Adrenal gland (tissue), 12 donors: Measurements from ENCODE around the gene QRICH2. TPM values are rescaled to one million over a fixed set of nuclear protein-coding genes. Genes with fewer than 3 reads are reported as not detected.

Experiments used
- DNase-seq, 7 donors: peaks; one replicate each; pipeline ENCODE4 v3.0.0-alpha.2; 2019 to 2020
- H3K27ac ChIP-seq, 5 donors: fragments of 200-600 bp; sonication (generic) in 4 of 5; 1 replicate in 3 of 5; 2 replicates in 2 of 5; pipeline versions ENCODE4 v1.5.1 to v1.8.0; 2016 to 2020; ENCODE audit warnings: mild to moderate bottlenecking in 1 of 5
- H3K27me3 ChIP-seq: fragments of 200-600 bp; 2 replicates; pipeline ENCODE4 v1.8.0; 2021
- H3K36me3 ChIP-seq, 2 donors: fragments of 200-600 bp; replicated peaks in 1 of 2; 1 replicate in 1 of 2; 2 replicates in 1 of 2; pipeline versions ENCODE4 v1.5.1 to v1.8.0; 2018 to 2022
- H3K4me1 ChIP-seq, 2 donors: fragments of 200-600 bp; replicated peaks in 1 of 2; 1 replicate in 1 of 2; 2 replicates in 1 of 2; pipeline versions ENCODE4 v1.5.1 to v1.8.0; 2018 to 2021
- H3K4me3 ChIP-seq, 4 donors: fragments of 200-600 bp; sonication (generic) in 3 of 4; one replicate each; pipeline ENCODE4 v1.5.1; 2016 to 2018
- H3K9me3 ChIP-seq, 3 donors: fragments of 200-600 bp; sonication (generic) in 1 of 3; replicated peaks in 1 of 3; 1 replicate in 2 of 3; 2 replicates in 1 of 3; pipeline versions ENCODE4 v1.5.1 to v1.8.0; 2016 to 2021
- CTCF ChIP-seq, 6 experiments: fragments of 450-650 bp in 4 of 6; fragments of 200-600 bp in 2 of 6; sonication (generic) in 1 of 6; IDR thresholded peaks; 1 replicate in 5 of 6; 2 replicates in 1 of 6; pipeline versions ENCODE4 v1.5.1 to v1.8.0; 2016 to 2021; ENCODE audit warnings: antibody characterized with exemption in 6 of 6, mild to moderate bottlenecking in 2 of 6, moderate library complexity in 1 of 6
- POLR2A ChIP-seq, 2 donors: fragments of 450-650 bp; IDR thresholded peaks; one replicate each; pipeline ENCODE4 v1.6.1; 2017; ENCODE audit warnings: antibody characterized with exemption in 2 of 2, mild to moderate bottlenecking in 2 of 2, moderate library complexity in 1 of 2
- WGBS, 4 donors: extraction: QIAGEN DNeasy Blood & Tissue Kit in 2 of 4; methylation state at CpG; one replicate each; pipeline versions ENCODE4 v1.1.5 to v1.1.7; 2013 to 2017; 5-methylcytosine and 5-hydroxymethylcytosine counted together
- intact Hi-C, 2 donors: fragments of 100-400 bp; cut with DNase I; formaldehyde crosslinking; loops; one replicate each; pipeline versions ENCODE4 v1.14.1 to v1.15.0; 2022 to 2023
- polyA plus RNA-seq, 3 donors: library from polyadenylated mRNA; stranded (reverse); fragments of 200-250 nt in 2 of 3; fragments of 350-450 nt in 1 of 3; fragmentation: Illumina TruSeq in 1 of 3; extraction: RNeasy Lipid Tissue Mini Kit (QIAGEN cat#74804) in 1 of 3; gene quantifications; one replicate each; pipeline ENCODE4 v1.2.3, GENCODE V29; 2013 to 2014
- total RNA-seq, 9 donors: library from RNA; depleted of rRNA in 4 of 9; stranded (reverse); fragments of >200 nt in 4 of 9; fragments of 120-200 nt in 1 of 9; fragmentation: NEBNext Ultra II Directional in 1 of 9; extraction: Animal tissue kit (Norgen Biotek cat#: 25700) in 1 of 9; gene quantifications; one replicate each; pipeline versions ENCODE4 v1.1.0 to v1.2.4, GENCODE V29; 2013 to 2023
- donor health status: healthy with polysubstance abuse.
- donor health status: Bipolar disorder and iron deficiency.
- donor health status: DM: yes; HTN: yes; CAD: no.
- donor health status: DM: no; HTN: no; CAD: no.
- donor health status: DM: no; HTN: no; CAD: no.
- donor health status: DM: yes; HTN: yes; CAD: no.

Gene QRICH2
- total and polyA plus RNA-seq, 12 donors: 0.09 to 14.2 (median 1.4) TPM

GRCh38 chr17:76264755-76265623 is 43.1 kb downstream of the QRICH2 start, which contains the start of gene UBALD2:
Gene UBALD2, plus strand, starts transcription at chr17:76265348. Its CDS starts 158 bp downstream, at chr17:76265506.
- H3K4me3 ChIP-seq: peak within 1 kb of the TSS; percentile 44 to 94 (median 76)
- peak within 1 kb of the TSS; percentile 52 to 96 (median 71) for H3K27ac ChIP-seq
- no peaks in the 10 kb centered on the region for H3K27me3 ChIP-seq
- no peaks in the 10 kb centered on the region for H3K36me3 ChIP-seq
- intact Hi-C loops: no loop called here
- TF ChIP-seq CTCF (IDR thresholded peaks at IDR 0.05): no peak
- peak; percentile 79 to 94 for TF ChIP-seq POLR2A (IDR thresholded peaks at IDR 0.05)
- H3K4me1 ChIP-seq: peaks cover 11 to 38% of the 10 kb centered on the region in 2 donors
- H3K9me3 ChIP-seq: no peaks in the 10 kb centered on the region
- peak; percentile 98 to 100 (median 100) for DNase-seq
- WGBS, 4 donors: 0 to 1% (median 0%) methylated on average over 3 to 94 of the region's 94 CpGs

- peak overlapping the region in 1 of 4 donors; percentile 3 for H3K4me3 ChIP-seq
- TF ChIP-seq POLR2A (IDR thresholded peaks at IDR 0.05): no peak
- no peak for TF ChIP-seq CTCF (IDR thresholded peaks at IDR 0.05)
- no peaks in the 10 kb centered on the region for H3K36me3 ChIP-seq
- no peaks in the 10 kb centered on the region for H3K27me3 ChIP-seq
- H3K4me1 ChIP-seq: peaks cover 17 to 40% of the 10 kb centered on the region in 2 donors
- intact Hi-C loops: no loop called here
- DNase-seq: no peak
- no peaks in the 10 kb centered on the region for H3K9me3 ChIP-seq
- 38 to 44% (median 41%) methylated on average over 9 of the region's 9 CpGs for WGBS, 4 donors
- H3K27ac ChIP-seq: peak overlapping the region; percentile 52 to 82 (median 69)
These were observed 43.7 kb downstream of the QRICH2 start for GRCh38 chr17:76264425-76264754.

GRCh38 chr17:76263896-76264295 is 44.2 kb downstream of the QRICH2 start:
- Histone ChIP-seq H3K27ac (peak overlapping the region in 2 of 5 donors; percentile 47 to 82), H3K4me1 (peaks cover 17 to 40% of the 10 kb centered on the region in 2 donors), H3K36me3 (no peaks in the 10 kb centered on the region), H3K9me3 (no peaks in the 10 kb centered on the region), H3K4me3 (no peak overlapping the region), H3K27me3 (no peaks in the 10 kb centered on the region)
- WGBS, 4 donors: 93 to 95% (median 95%) methylated on average over 2 to 5 of the region's 5 CpGs
- TF ChIP-seq POLR2A (IDR thresholded peaks at IDR 0.05) (no peak), CTCF (IDR thresholded peaks at IDR 0.05) (no peak)
- intact Hi-C loops: no loop called here
- no peak for DNase-seq

DNA sequence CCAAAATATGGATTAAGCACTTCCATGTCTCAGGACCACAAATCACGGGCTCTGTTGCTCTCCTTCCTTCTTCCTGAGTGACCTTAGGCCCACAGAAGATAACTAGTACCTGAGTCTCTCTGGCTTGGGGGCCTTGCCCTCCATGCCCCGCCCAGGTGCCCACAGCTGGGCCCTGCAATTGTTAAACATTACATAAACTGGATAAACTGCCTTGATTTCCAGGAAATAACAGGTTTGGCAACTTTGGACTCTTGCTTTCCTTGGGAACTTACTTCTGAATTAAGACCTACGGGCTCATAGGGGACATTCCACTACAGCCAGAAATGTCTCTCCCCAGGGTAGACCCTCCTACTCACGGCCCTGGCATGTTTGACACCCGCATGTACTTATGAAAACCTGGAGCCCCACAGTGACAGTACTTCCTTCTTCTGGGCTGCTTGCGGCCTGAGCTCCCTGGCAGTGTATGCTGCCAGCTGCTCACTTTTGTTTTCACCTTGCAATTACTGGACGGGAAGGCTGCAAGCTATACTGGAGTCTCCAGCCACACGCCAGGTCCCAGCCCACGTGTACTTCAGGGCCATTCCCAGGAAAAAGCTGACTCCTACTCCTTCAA is 45.2 kb downstream of the QRICH2 start:
- Histone ChIP-seq H3K4me1 (peaks cover 17 to 31% of the 10 kb centered on the region in 2 donors), H3K36me3 (no peaks in the 10 kb centered on the region), H3K9me3 (no peaks in the 10 kb centered on the region), H3K4me3 (no peak overlapping the region), H3K27ac (no peak overlapping the region), H3K27me3 (no peaks in the 10 kb centered on the region)
- TF ChIP-seq POLR2A (IDR thresholded peaks at IDR 0.05) (no peak), CTCF (IDR thresholded peaks at IDR 0.05) (no peak)
- no peak for DNase-seq
- intact Hi-C loops: no loop called here
- WGBS, 4 donors: 62 to 73% (median 65%) methylated on average over 9 of the region's 9 CpGs
